Smooth muscle cell of the coronary artery (primary cell): Measurements from ENCODE around the gene IKZF1. TPM values are rescaled to one million over a fixed set of nuclear protein-coding genes. Genes with fewer than 3 reads are reported as not detected.

ENCODE experiments used
- total RNA-seq: library from RNA; depleted of rRNA; stranded (reverse); fragments of >200 nt; gene quantifications from 2 replicates; pipeline ENCODE4 v1.2.3, GENCODE V29; 2014; ENCODE audit warnings: low replicate concordance

IKZF1 gene
- total RNA-seq = not detected in 2 replicates

DNA sequence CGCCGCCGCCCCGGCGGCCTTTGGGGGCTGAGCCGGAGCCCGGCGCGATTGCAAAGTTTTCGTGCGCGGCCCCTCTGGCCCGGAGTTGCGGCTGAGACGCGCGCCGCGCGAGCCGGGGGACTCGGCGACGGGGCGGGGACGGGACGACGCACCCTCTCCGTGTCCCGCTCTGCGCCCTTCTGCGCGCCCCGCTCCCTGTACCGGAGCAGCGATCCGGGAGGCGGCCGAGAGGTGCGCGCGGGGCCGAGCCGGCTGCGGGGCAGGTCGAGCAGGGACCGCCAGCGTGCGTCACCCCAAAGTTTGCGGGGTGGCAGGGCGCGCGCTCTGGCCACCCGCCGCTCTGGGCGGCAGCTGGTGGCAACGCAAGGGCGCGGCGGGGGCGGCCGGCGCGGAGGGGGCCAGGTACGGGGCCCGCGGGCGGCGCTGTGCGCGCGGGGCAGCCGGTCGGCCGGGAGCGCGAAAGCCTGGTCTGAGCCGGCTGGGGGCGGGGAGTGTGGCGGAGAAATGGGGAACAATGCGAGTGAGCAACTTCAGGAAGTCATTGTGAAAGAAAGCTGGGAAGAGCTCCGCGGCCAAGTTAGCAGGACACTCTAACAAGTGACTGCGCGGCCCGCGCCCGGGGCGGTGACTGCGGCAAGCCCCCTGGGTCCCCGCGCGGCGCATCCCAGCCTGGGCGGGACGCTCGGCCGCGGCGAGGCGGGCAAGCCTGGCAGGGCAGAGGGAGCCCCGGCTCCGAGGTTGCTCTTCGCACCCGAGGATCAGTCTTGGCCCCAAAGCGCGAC, at the start of gene IKZF1:
TSS of gene IKZF1 (plus strand) at position 588 of the 782 bp plus-strand sequence. CDS start 14,346 bp downstream, outside the sequence.

DNA sequence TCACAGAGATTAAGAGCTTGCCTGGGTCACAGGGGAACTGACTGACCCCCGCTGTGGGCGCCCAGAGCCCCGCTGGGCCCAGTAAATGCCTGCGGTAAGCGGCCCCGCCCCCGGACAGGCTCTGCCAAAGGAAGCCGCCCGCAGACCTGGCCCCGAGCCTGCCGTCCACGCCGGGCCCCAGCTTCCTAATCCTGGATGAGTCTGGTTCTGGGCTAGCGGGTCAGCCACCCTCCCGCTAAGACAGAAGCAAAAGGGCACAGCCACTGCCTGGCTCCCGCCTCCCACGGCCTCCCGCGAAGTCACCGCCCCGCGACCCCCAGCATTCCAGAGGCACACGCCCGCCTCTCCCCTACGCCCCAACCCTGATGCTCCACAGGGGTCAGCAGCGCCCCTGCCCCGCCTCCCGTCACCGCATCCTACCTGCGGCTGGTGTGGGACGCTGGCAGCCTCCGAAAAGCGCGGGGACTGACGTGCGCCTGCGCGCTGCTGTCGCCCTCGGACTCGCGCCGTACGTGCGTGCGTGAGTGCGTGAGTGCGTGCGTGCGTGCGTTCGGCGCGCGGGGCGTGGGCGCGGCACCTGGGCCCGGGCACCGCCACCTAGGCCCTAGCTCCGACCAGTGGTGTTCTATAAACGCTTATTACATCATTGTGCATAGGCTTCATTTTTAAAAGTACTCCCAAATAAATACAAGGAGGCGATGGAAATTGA, 145.5 kb downstream of the IKZF1 start, which contains the start of gene FIGNL1:
TSS of gene FIGNL1 (minus strand) at position 470 of the 709 bp plus-strand sequence. CDS start 3,063 bp downstream, outside the sequence.

Other genes starting within 250 kb of the IKZF1 start
- not detected in 2 replicates for gene ZPBP, start 211.5 kb upstream of the IKZF1 start, total RNA-seq
- gene FIGNL1, start 145.6 kb downstream of the IKZF1 start, total RNA-seq = 5.9 and 10.8 TPM in 2 replicates